K562 (cell line): ENCODE measurements around the gene ENTPD5.

ENCODE experiments used
- CREB1 ChIP-seq, 2 experiments: sonication (generic) in 1 of 2; formaldehyde crosslinking in 1 of 2; IDR thresholded peaks; 2 replicates each; pipeline versions ENCODE4 v1.6.1 to v1.8.0; 2012 to 2022; ENCODE audit warnings: inconsistent platforms in 1 of 2, mild to moderate bottlenecking in 1 of 2, missing genetic modification reagents in 1 of 2, moderate library complexity in 1 of 2
- GATAD2A ChIP-seq: fragments of 450-650 bp; IDR thresholded peaks from 2 replicates; pipeline ENCODE4 v1.6.1; 2017
- GATAD2B ChIP-seq: fragments of 450-650 bp; IDR thresholded peaks from 2 replicates; pipeline ENCODE4 v1.6.1; 2017; ENCODE audit warnings: mild to moderate bottlenecking, borderline replicate concordance
- HDAC2 ChIP-seq: fragments of 450-650 bp; IDR thresholded peaks from 2 replicates; pipeline ENCODE4 v1.6.1; 2016; ENCODE audit warnings: mild to moderate bottlenecking
- MEF2D ChIP-seq: conservative IDR thresholded peaks from 2 replicates; pipeline ENCODE4 v1.6.1; 2016; ENCODE audit warnings: low read depth, missing genetic modification characterization, missing compliant biosample characterization
- POLR2A ChIP-seq: fragments of 450-650 bp; conservative IDR thresholded peaks from 2 replicates; pipeline ENCODE4 v1.6.1; 2016
- ZNF224 ChIP-seq: sonication (generic); formaldehyde crosslinking; IDR thresholded peaks from 2 replicates; pipeline ENCODE4 v1.8.0; 2022; ENCODE audit warnings: mild to moderate bottlenecking, missing genetic modification reagents
- TF ChIP-seq, protein P1 (sequence below): IDR thresholded peaks from 2 replicates; pipeline ENCODE4 v1.6.1; 2011; ENCODE audit warnings: borderline replicate concordance, low read depth, mild to moderate bottlenecking, moderate library complexity, low read length; ENCODE audit not compliant: insufficient read depth, poor library complexity, severe bottlenecking
- TF ChIP-seq, protein P2 (sequence below), 3 experiments: IDR thresholded peaks in 2 of 3; conservative IDR thresholded peaks in 1 of 3; 2 replicates each; pipeline ENCODE4 v1.5.1; 2011 to 2012; ENCODE audit warnings: low read length in 3 of 3, mild to moderate bottlenecking in 3 of 3, control low read depth in 2 of 3, improper control_type of control experiment in 1 of 3, inconsistent platforms in 1 of 3, low read depth in 1 of 3, mixed read lengths in 1 of 3, moderate library complexity in 1 of 3; ENCODE audit not compliant: insufficient read depth in 2 of 3
- TF ChIP-seq, protein P3 (sequence below): sonication (generic); formaldehyde crosslinking; IDR thresholded peaks from 2 replicates; pipeline ENCODE4 v1.9.0; 2022; ENCODE audit warnings: mild to moderate bottlenecking, missing genetic modification reagents

- TF ChIP-seq POLR2A: no peak
- TF ChIP-seq, protein P1, sequence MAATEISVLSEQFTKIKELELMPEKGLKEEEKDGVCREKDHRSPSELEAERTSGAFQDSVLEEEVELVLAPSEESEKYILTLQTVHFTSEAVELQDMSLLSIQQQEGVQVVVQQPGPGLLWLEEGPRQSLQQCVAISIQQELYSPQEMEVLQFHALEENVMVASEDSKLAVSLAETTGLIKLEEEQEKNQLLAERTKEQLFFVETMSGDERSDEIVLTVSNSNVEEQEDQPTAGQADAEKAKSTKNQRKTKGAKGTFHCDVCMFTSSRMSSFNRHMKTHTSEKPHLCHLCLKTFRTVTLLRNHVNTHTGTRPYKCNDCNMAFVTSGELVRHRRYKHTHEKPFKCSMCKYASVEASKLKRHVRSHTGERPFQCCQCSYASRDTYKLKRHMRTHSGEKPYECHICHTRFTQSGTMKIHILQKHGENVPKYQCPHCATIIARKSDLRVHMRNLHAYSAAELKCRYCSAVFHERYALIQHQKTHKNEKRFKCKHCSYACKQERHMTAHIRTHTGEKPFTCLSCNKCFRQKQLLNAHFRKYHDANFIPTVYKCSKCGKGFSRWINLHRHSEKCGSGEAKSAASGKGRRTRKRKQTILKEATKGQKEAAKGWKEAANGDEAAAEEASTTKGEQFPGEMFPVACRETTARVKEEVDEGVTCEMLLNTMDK: no peak
- TF ChIP-seq MEF2D (tag): no peak
- TF ChIP-seq GATAD2B: no peak
- TF ChIP-seq ZNF224 (CRISPR knock-in tag): no peak
- no peak for TF ChIP-seq CREB1 (IDR thresholded peaks at IDR 0.05)
- TF ChIP-seq CREB1 (CRISPR knock-in tag; IDR thresholded peaks at IDR 0.05): no peak
- no peak for TF ChIP-seq GATAD2A
- TF ChIP-seq, protein P2, sequence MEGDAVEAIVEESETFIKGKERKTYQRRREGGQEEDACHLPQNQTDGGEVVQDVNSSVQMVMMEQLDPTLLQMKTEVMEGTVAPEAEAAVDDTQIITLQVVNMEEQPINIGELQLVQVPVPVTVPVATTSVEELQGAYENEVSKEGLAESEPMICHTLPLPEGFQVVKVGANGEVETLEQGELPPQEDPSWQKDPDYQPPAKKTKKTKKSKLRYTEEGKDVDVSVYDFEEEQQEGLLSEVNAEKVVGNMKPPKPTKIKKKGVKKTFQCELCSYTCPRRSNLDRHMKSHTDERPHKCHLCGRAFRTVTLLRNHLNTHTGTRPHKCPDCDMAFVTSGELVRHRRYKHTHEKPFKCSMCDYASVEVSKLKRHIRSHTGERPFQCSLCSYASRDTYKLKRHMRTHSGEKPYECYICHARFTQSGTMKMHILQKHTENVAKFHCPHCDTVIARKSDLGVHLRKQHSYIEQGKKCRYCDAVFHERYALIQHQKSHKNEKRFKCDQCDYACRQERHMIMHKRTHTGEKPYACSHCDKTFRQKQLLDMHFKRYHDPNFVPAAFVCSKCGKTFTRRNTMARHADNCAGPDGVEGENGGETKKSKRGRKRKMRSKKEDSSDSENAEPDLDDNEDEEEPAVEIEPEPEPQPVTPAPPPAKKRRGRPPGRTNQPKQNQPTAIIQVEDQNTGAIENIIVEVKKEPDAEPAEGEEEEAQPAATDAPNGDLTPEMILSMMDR (IDR thresholded peaks at IDR 0.05 in 2 of 3, conservative IDR thresholded peaks at IDR 0.05 in 1 of 3; ENCODE audit: insufficient read depth in 2 of 3, low read depth in 1 of 3, low read length in 3 of 3): no peak
- TF ChIP-seq, protein P3, sequence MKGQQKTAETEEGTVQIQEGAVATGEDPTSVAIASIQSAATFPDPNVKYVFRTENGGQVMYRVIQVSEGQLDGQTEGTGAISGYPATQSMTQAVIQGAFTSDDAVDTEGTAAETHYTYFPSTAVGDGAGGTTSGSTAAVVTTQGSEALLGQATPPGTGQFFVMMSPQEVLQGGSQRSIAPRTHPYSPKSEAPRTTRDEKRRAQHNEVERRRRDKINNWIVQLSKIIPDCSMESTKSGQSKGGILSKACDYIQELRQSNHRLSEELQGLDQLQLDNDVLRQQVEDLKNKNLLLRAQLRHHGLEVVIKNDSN: no peak
- no peak for TF ChIP-seq HDAC2
These were observed 3.3 kb upstream of the ENTPD5 start for GRCh38 chr14:74022346-74022745.
